Breast epithelium (tissue), 3 donors: ENCODE measurements around the gene PAXX.
"Not testable (repeated sequence)": the region's sequence is repeated elsewhere in the genome, so short reads cannot be mapped to it uniquely, and the experiment has no call there.

Source experiments
- CTCF ChIP-seq, 3 donors: fragments of 450-650 bp; IDR thresholded peaks; one replicate each; pipeline ENCODE4 v1.5.1; 2016 to 2017; ENCODE audit warnings: antibody characterized with exemption in 3 of 3, mild to moderate bottlenecking in 3 of 3, moderate library complexity in 3 of 3
- POLR2A ChIP-seq: fragments of 450-650 bp; IDR thresholded peaks from one replicate; pipeline ENCODE4 v1.6.1; 2016; ENCODE audit warnings: antibody characterized with exemption, mild to moderate bottlenecking, moderate library complexity

GRCh38 chr9:137033481-137033880, 41.3 kb downstream of the PAXX start:
- not testable (repeated sequence) for TF ChIP-seq CTCF (IDR thresholded peaks at IDR 0.05); POLR2A
